Keratinocyte (primary cell): ENCODE measurements around the gene RAB5A. TPM values are rescaled to one million over a fixed set of nuclear protein-coding genes. Genes with fewer than 3 reads are reported as not detected.

ENCODE experiments used
- DNase-seq: peaks from one replicate; pipeline ENCODE4 v3.0.0-alpha.2; 2011; ENCODE audit warnings: low read depth, missing footprints, low spot score
- FAIRE-seq: peaks from 2 replicates; lab custom pipeline; 2011; peaks lifted over from hg19 to GRCh38; lab: Jason Lieb, UNC
- H2AFZ ChIP-seq: 2 replicates; pipeline ENCODE4 v1.6.0; 2012; ENCODE audit warnings: low read length, control low read depth, inconsistent platforms; ENCODE audit not compliant: control insufficient read depth
- H3K27ac ChIP-seq: 2 replicates; pipeline ENCODE4 v1.5.1; 2011; ENCODE audit warnings: low read length; ENCODE audit not compliant: control insufficient read depth, insufficient read depth
- H3K27me3 ChIP-seq: 3 replicates; pipeline ENCODE4 v1.6.0; 2011; ENCODE audit warnings: low read length; ENCODE audit not compliant: control insufficient read depth, insufficient read depth; ENCODE audit errors: extremely low read depth
- H3K36me3 ChIP-seq, 2 experiments: 2 replicates in 1 of 2; 3 replicates in 1 of 2; pipeline ENCODE4 v1.5.1; 2011; ENCODE audit warnings: low read length in 2 of 2, mild to moderate bottlenecking in 1 of 2; ENCODE audit not compliant: control insufficient read depth in 2 of 2, insufficient read depth in 2 of 2; ENCODE audit errors: extremely low read depth in 1 of 2
- H3K4me1 ChIP-seq: 3 replicates; pipeline ENCODE4 v1.5.1; 2011; ENCODE audit warnings: low read length; ENCODE audit not compliant: control insufficient read depth, insufficient read depth; ENCODE audit errors: extremely low read depth
- H3K4me2 ChIP-seq: 3 replicates; pipeline ENCODE4 v1.6.0; 2011; ENCODE audit warnings: low read depth, low read length; ENCODE audit not compliant: control insufficient read depth, insufficient read depth; ENCODE audit errors: extremely low read depth
- H3K4me3 ChIP-seq, 3 experiments: fragments of 200-600 bp in 1 of 3; sonication (generic) in 1 of 3; 2 replicates in 2 of 3; 3 replicates in 1 of 3; pipeline ENCODE4 v1.5.1; 2011 to 2016; ENCODE audit warnings: low read length in 3 of 3, mild to moderate bottlenecking in 3 of 3, control low read depth in 2 of 3, inconsistent platforms in 1 of 3, low read depth in 1 of 3, mixed read lengths in 1 of 3, mixed run types in 1 of 3, moderate library complexity in 1 of 3; ENCODE audit not compliant: control insufficient read depth in 2 of 3, insufficient read depth in 2 of 3; ENCODE audit errors: extremely low read depth in 1 of 3
- H3K79me2 ChIP-seq: 2 replicates; pipeline ENCODE4 v1.6.0; 2012; ENCODE audit warnings: low read length; ENCODE audit not compliant: control insufficient read depth, insufficient read depth
- H3K9ac ChIP-seq: 3 replicates; pipeline ENCODE4 v1.6.0; 2011; ENCODE audit warnings: low read length; ENCODE audit not compliant: control insufficient read depth, insufficient read depth; ENCODE audit errors: extremely low read depth
- H3K9me1 ChIP-seq: 3 replicates; pipeline ENCODE4 v1.6.0; 2011; ENCODE audit warnings: low read length; ENCODE audit not compliant: control insufficient read depth, insufficient read depth; ENCODE audit errors: extremely low read depth
- H3K9me3 ChIP-seq: 2 replicates; pipeline ENCODE4 v1.5.1; 2012; ENCODE audit warnings: low read depth, low read length; ENCODE audit not compliant: control insufficient read depth
- H4K20me1 ChIP-seq: 3 replicates; pipeline ENCODE4 v1.6.0; 2011; ENCODE audit warnings: low read length; ENCODE audit not compliant: control insufficient read depth, insufficient read depth; ENCODE audit errors: extremely low read depth
- EZH2 ChIP-seq: IDR thresholded peaks from one replicate; pipeline ENCODE4 v1.6.1; 2012; ENCODE audit warnings: inconsistent platforms, mild to moderate bottlenecking, low read length, moderate library complexity
- dilution Hi-C: fragments of 300-500 bp; cut with MboI; formaldehyde crosslinking; loops from one replicate; pipeline ENCODE4 v1.7.0; 2020; ENCODE audit warnings: low sequenced_read_pairs; ENCODE audit not compliant: extremely low pct_ligation_motif_present
- polyA plus RNA-seq, 5 experiments: library from polyadenylated mRNA; depleted of rRNA in 3 of 5; stranded (reverse) in 3 of 5; stranded (forward) in 1 of 5; unstranded in 1 of 5; fragments of >200 nt; gene quantifications; 1 replicate in 1 of 5; 2 replicates in 3 of 5; 3 replicates in 1 of 5; pipeline versions ENCODE4 v1.2.1 to v1.2.3, GENCODE V29; 2011 to 2012; ENCODE audit warnings: missing spikeins in 2 of 5, low read depth in 1 of 5, low replicate concordance in 1 of 5
- TF ChIP-seq, protein P1 (sequence below), 3 experiments: IDR thresholded peaks in 1 of 3; conservative IDR thresholded peaks in 1 of 3; optimal IDR thresholded peaks in 1 of 3; 2 replicates in 2 of 3; 3 replicates in 1 of 3; pipeline versions ENCODE3 to v1.5.1; 2011; ENCODE audit warnings: low read length in 3 of 3, mild to moderate bottlenecking in 3 of 3, moderate library complexity in 2 of 3, control low read depth in 1 of 3, inconsistent platforms in 1 of 3; ENCODE audit not compliant: insufficient read depth in 2 of 3; ENCODE audit errors: extremely low read depth in 1 of 3

The RAB5A gene
- polyA plus RNA-seq, 1 donor (not counting 4 experiments of a cell fraction or from before 2014, with no cell fraction given), result 60.5 TPM

DNA sequence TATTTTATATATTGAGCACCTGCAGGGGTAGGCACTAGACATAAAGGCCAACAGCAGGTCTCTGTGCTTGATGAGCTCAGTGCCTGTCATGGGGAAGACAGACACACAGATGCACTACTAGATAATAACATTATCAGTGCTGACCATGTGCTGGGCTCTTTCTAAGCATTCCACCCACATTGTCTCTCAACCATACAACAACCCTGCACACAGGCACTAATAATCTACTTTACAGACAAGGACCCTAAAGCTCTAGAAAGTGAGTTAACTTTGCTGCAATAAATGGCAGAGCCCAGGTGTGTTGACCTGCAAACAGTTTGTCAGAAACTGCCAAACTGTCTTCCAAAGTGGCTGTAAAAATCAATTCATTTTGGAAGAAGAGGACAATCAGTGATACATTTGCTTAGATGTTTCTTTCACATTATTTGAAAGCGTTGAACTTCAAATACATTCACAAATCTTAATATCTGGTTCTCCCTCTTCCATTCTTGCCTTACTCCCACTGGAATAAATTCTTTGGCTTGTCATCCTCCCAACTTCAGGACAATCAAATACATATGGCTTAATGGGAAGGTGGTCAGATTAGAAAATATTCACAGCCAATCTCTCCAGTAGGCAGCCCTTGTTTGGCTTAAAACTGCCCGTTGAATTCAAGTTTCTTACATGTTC, 76.2 kb downstream of the RAB5A start:
- FAIRE-seq (no peak), DNase-seq (no peak)
- Histone ChIP-seq H3K27me3 (no peaks in the 10 kb centered on the region), H3K9me3 (no peaks in the 10 kb centered on the region), H3K79me2 (no peaks in the 10 kb centered on the region), H2AFZ (no peak overlapping the region), H3K27ac (no peak overlapping the region), H3K4me3 (no peak overlapping the region), H3K9me1 (no peaks in the 10 kb centered on the region), H4K20me1 (no peaks in the 10 kb centered on the region), H3K4me2 (no peak overlapping the region), H3K4me1 (no peaks in the 10 kb centered on the region), H3K9ac (no peak overlapping the region), H3K36me3 (no peaks in the 10 kb centered on the region)
- no peak for TF ChIP-seq EZH2
- TF ChIP-seq, protein P1, sequence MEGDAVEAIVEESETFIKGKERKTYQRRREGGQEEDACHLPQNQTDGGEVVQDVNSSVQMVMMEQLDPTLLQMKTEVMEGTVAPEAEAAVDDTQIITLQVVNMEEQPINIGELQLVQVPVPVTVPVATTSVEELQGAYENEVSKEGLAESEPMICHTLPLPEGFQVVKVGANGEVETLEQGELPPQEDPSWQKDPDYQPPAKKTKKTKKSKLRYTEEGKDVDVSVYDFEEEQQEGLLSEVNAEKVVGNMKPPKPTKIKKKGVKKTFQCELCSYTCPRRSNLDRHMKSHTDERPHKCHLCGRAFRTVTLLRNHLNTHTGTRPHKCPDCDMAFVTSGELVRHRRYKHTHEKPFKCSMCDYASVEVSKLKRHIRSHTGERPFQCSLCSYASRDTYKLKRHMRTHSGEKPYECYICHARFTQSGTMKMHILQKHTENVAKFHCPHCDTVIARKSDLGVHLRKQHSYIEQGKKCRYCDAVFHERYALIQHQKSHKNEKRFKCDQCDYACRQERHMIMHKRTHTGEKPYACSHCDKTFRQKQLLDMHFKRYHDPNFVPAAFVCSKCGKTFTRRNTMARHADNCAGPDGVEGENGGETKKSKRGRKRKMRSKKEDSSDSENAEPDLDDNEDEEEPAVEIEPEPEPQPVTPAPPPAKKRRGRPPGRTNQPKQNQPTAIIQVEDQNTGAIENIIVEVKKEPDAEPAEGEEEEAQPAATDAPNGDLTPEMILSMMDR (optimal IDR thresholded peaks at IDR 0.05 in 1 of 3, IDR thresholded peaks at IDR 0.05 in 1 of 3, conservative IDR thresholded peaks at IDR 0.05 in 1 of 3; ENCODE audit: extremely low read depth in 1 of 3, insufficient read depth in 2 of 3, low read length in 3 of 3), result no peak
- dilution Hi-C loops, result no loop called here

DNA sequence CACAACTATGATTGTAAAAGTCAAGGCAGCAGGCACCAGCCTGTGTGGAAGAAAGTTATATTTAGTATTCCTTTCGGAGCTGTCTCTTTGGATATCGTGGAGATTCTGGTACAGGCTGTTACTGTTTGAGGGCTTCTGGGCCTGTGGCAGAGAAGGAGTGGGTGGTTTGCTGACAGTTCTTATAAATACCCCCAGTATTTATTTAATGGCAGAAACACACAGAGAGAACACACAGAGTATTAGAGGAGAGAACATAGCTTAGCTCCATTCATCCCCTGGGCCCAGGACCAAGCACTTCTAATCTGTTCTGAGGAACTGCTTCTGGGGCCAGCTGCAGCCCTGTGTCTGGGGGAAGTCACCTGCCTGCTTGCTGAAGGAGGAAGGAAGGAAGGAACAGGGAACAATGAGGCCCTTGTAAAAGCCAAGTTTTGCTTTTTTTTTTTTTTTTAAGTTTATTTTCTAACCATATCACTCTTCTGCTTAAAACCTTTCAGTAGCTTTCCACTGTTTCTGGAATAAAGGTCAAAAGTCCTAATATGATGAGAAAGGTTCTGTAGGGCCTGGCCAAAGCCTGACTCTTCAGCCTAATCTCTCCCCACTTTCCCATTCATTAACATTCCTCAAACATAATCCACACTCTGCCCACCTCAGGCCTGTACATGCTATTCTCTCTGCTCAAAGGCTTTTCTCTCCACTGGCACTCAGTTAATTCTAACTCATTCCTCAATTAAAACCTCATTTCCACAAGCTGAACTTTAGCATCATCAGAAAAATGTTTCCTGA, 76.9 kb downstream of the RAB5A start:
- no peaks in the 10 kb centered on the region for H4K20me1 ChIP-seq
- H3K27ac ChIP-seq, result no peak overlapping the region
- FAIRE-seq (no peak), DNase-seq (no peak)
- H2AFZ ChIP-seq, result no peak overlapping the region
- H3K4me3 ChIP-seq, result no peak overlapping the region
- TF ChIP-seq, protein P1 (optimal IDR thresholded peaks at IDR 0.05 in 1 of 3, IDR thresholded peaks at IDR 0.05 in 1 of 3, conservative IDR thresholded peaks at IDR 0.05 in 1 of 3; ENCODE audit: extremely low read depth in 1 of 3, insufficient read depth in 2 of 3, low read length in 3 of 3), result no peak
- no peak for TF ChIP-seq EZH2
- dilution Hi-C loops, result no loop called here
- H3K79me2 ChIP-seq, result no peaks in the 10 kb centered on the region
- H3K9me3 ChIP-seq, result no peaks in the 10 kb centered on the region
- no peak overlapping the region for H3K4me2 ChIP-seq
- no peaks in the 10 kb centered on the region for H3K4me1 ChIP-seq
- no peaks in the 10 kb centered on the region for H3K36me3 ChIP-seq
- no peaks in the 10 kb centered on the region for H3K9me1 ChIP-seq
- no peaks in the 10 kb centered on the region for H3K27me3 ChIP-seq
- no peak overlapping the region for H3K9ac ChIP-seq
